HepG2 (cell line): ENCODE data around the gene TTC23L. TPM values are rescaled to one million over a fixed set of nuclear protein-coding genes. Genes with fewer than 3 reads are reported as not detected.
"Not testable (repeated sequence)": the region's sequence is repeated elsewhere in the genome, so short reads cannot be mapped to it uniquely, and the experiment has no call there.

Experiments
- ATAC-seq: fragments of 200-7000 bp; cut with Tn5 transposase; 3 replicates; pipeline ENCODE4 v1.9.1; 2020; ENCODE audit warnings: mild to moderate bottlenecking, moderate library complexity
- BruUV-seq: library from RNA; stranded (reverse); fragments of 400-500 nt; replicated peaks from 2 replicates; lab custom pipeline; 2021; lab: Mats Ljungman, UMichigan
- CTCF ChIA-PET: fragments of 300-600 bp; formaldehyde crosslinking; extraction: SDS; loops from one replicate; lab custom pipeline; 2021; ENCODE audit warnings: low total read pairs, inconsistent platforms, low intra/inter-chr PET ratio; lab: Yijun Ruan, JAX
- POLR2A ChIA-PET: fragments of 350-600 bp; sonication (Branson Sonifier 250); formaldehyde crosslinking; loops from one replicate; lab custom pipeline; 2020; ENCODE audit warnings: antibody characterized with exemption, inconsistent platforms; lab: Yijun Ruan, JAX
- DNase-seq: peaks from one replicate; pipeline ENCODE4 v3.0.0-alpha.2; 2015; ENCODE audit warnings: low spot score
- FAIRE-seq: peaks from 3 replicates; lab custom pipeline; 2011; peaks lifted over from hg19 to GRCh38; lab: Jason Lieb, UNC
- H2AFZ ChIP-seq: one replicate; pipeline ENCODE4 v1.6.1; 2011; ENCODE audit warnings: low read length, inconsistent platforms
- H3K27ac ChIP-seq: fragments of 300-600 bp; 3 replicates; pipeline ENCODE4 v1.8.0; 2011; ENCODE audit warnings: mixed run types, mild to moderate bottlenecking, mixed read lengths, low read length, inconsistent platforms; ENCODE audit not compliant: insufficient read depth; ENCODE audit errors: extremely low read length
- H3K27me3 ChIP-seq, 2 experiments: fragments of 200-600 bp in 1 of 2; 2 replicates in 1 of 2; 3 replicates in 1 of 2; pipeline versions ENCODE4 v1.6.0 to v1.8.0; 2011; ENCODE audit warnings: low read length in 2 of 2, mild to moderate bottlenecking in 2 of 2, moderate library complexity in 2 of 2, inconsistent platforms in 1 of 2; ENCODE audit not compliant: insufficient read depth in 2 of 2, control insufficient read depth in 1 of 2
- H3K36me3 ChIP-seq, 2 experiments: fragments of 200-600 bp in 1 of 2; replicated peaks in 1 of 2; 2 replicates in 1 of 2; 3 replicates in 1 of 2; pipeline versions ENCODE4 v1.5.1 to v1.8.0; 2011; ENCODE audit warnings: low read length in 2 of 2, inconsistent platforms in 1 of 2; ENCODE audit not compliant: insufficient read depth in 2 of 2, control insufficient read depth in 1 of 2
- H3K4me1 ChIP-seq: 2 replicates; pipeline ENCODE4 v1.5.1; 2012; ENCODE audit warnings: low read length, inconsistent platforms; ENCODE audit not compliant: insufficient read depth
- H3K4me2 ChIP-seq: 2 replicates; pipeline ENCODE4 v1.6.0; 2011; ENCODE audit warnings: low read depth, low read length, inconsistent platforms
- H3K4me3 ChIP-seq, 3 experiments: fragments of 200-600 bp in 1 of 3; sonication (generic), shearing (Covaris generic) in 1 of 3; replicated peaks in 1 of 3; 2 replicates each; pipeline ENCODE4 v1.5.1; 2011 to 2016; ENCODE audit warnings: low read length in 3 of 3, inconsistent platforms in 2 of 3, low read depth in 2 of 3, mild to moderate bottlenecking in 2 of 3, control low read depth in 1 of 3, mixed read lengths in 1 of 3; ENCODE audit not compliant: insufficient read depth in 1 of 3
- H3K79me2 ChIP-seq: one replicate; pipeline ENCODE4 v1.6.1; 2011; ENCODE audit warnings: low read length, inconsistent platforms; ENCODE audit not compliant: insufficient read depth
- H3K9ac ChIP-seq: 2 replicates; pipeline ENCODE4 v1.6.0; 2011; ENCODE audit warnings: mild to moderate bottlenecking, low read depth, low read length, inconsistent platforms; ENCODE audit not compliant: insufficient read depth
- H3K9me3 ChIP-seq: 2 replicates; pipeline ENCODE4 v1.5.1; 2012; ENCODE audit warnings: mild to moderate bottlenecking, low read length
- H4K20me1 ChIP-seq: 2 replicates; pipeline ENCODE4 v1.6.0; 2011; ENCODE audit warnings: inconsistent platforms, mild to moderate bottlenecking, low read length, moderate library complexity; ENCODE audit not compliant: insufficient read depth
- CREB1 ChIP-seq, 2 experiments: fragments of 450-650 bp in 1 of 2; IDR thresholded peaks; 2 replicates each; pipeline ENCODE4 v1.6.1; 2016 to 2017; ENCODE audit warnings: control low read depth in 1 of 2, mild to moderate bottlenecking in 1 of 2, missing compliant biosample characterization in 1 of 2, missing genetic modification characterization in 1 of 2
- FOSL2 ChIP-seq: sonication (generic); formaldehyde crosslinking; IDR thresholded peaks from 2 replicates; pipeline ENCODE4 v1.4.0; 2020; ENCODE audit warnings: missing genetic modification reagents
- FOXO1 ChIP-seq: sonication (generic); formaldehyde crosslinking; IDR thresholded peaks from 2 replicates; pipeline ENCODE4 v1.4.0; 2020; ENCODE audit warnings: missing genetic modification reagents
- HNRNPUL1 ChIP-seq: fragments of 200-400 bp; formaldehyde crosslinking; IDR thresholded peaks from 2 replicates; pipeline ENCODE4 v1.6.1; 2017; ENCODE audit warnings: low read depth, mild to moderate bottlenecking, low read length, moderate library complexity
- SOX5 ChIP-seq: IDR thresholded peaks from 2 replicates; pipeline ENCODE4 v1.6.1; 2016; ENCODE audit warnings: borderline replicate concordance
- TSC22D2 ChIP-seq: sonication (generic); formaldehyde crosslinking; IDR thresholded peaks from 2 replicates; pipeline ENCODE4 v1.5.1; 2020; ENCODE audit warnings: missing genetic modification reagents, mild to moderate bottlenecking, borderline replicate concordance
- ZBTB14 ChIP-seq: sonication (generic); formaldehyde crosslinking; IDR thresholded peaks from 2 replicates; pipeline ENCODE4 v1.4.0; 2020; ENCODE audit warnings: missing genetic modification reagents
- ZNF335 ChIP-seq: sonication (generic); formaldehyde crosslinking; IDR thresholded peaks from 2 replicates; pipeline ENCODE4 v1.4.0; 2020; ENCODE audit warnings: missing genetic modification reagents
- ZNF362 ChIP-seq: sonication (generic); formaldehyde crosslinking; IDR thresholded peaks from 2 replicates; pipeline ENCODE4 v1.4.0; 2020; ENCODE audit warnings: missing genetic modification reagents, mild to moderate bottlenecking, borderline replicate concordance
- WGBS: methylation state at CpG from one replicate; pipeline ENCODE4 v1.1.6; 2017; ENCODE audit warnings: low lambda C conversion rate; 5-methylcytosine and 5-hydroxymethylcytosine counted together
- in situ Hi-C: cut with HindIII; loops from 2 replicates; pipeline ENCODE4 v1.10.0; 2017; ENCODE audit warnings: low pct_unique_long_range_greater_than_20kb; ENCODE audit not compliant: extremely low pct_ligation_motif_present
- intact Hi-C: fragments of 100-400 bp; cut with micrococcal nuclease; formaldehyde crosslinking; loops from one replicate; pipeline ENCODE4 v1.10.0; 2022; ENCODE audit not compliant: unreplicated experiment
- polyA plus RNA-seq, 8 experiments: library from polyadenylated mRNA; depleted of rRNA in 3 of 8; stranded (reverse) in 7 of 8; unstranded in 1 of 8; fragments of >200 nt; fragmentation: Illumina TruSeq in 4 of 8; extraction: Trizol in 4 of 8; gene quantifications; 2 replicates each; pipeline versions ENCODE4 v1.2.1 to v1.2.3, GENCODE V29; 2011 to 2016; ENCODE audit warnings: low read depth in 4 of 8, missing spikeins in 1 of 8, mixed read lengths in 1 of 8; ENCODE audit not compliant: insufficient read depth in 1 of 8
- total RNA-seq, 5 experiments: library from RNA; depleted of rRNA; stranded (reverse); fragments of >200 nt; fragmentation: Illumina TruSeq; extraction: Trizol; gene quantifications; 2 replicates each; pipeline ENCODE4 v1.2.3, GENCODE V29; 2016; ENCODE audit warnings: low read depth in 1 of 5
- TF ChIP-seq, protein P1 (sequence below): sonication (generic); formaldehyde crosslinking; conservative IDR thresholded peaks from 2 replicates; pipeline ENCODE4 v1.8.0; 2022; ENCODE audit warnings: missing genetic modification reagents

Gene TTC23L
- total and polyA plus RNA-seq, 2 of the 13 experiments (the other 11 are each of a cell fraction or from before 2014, with no cell fraction given), result 0.37 to 1.4 TPM

GRCh38 chr5:34919077-34919476 lies 80.1 kb downstream of the TTC23L start (continued):
- peak; percentile 87 for TF ChIP-seq ZNF362 (CRISPR knock-in tag)
- TF ChIP-seq SOX5 (CRISPR knock-in tag), result no peak

DNA sequence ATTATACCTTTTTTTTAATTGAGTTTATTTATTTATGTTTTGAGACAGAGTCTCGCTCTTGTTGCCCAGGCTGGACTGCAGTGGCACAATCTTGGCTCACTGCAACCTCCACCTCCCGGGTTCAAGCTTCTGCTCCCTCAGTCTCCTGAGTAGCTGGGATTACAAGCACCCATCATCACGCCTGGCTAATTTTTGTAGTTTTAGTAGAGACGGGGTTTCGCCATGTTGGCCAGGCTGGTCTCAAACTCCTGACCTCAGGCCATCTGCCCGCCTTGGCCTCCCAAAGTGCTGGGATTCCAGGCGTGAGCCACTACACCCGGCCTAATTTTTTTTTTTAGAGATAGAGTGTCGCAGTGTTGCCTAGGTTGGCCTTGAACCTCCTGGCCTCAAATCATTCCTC lies 84.3 kb downstream of the TTC23L start:
- H3K27ac ChIP-seq, H3K4me3 ChIP-seq, intact Hi-C loops, CTCF ChIA-PET, H3K9ac ChIP-seq, H3K4me1 ChIP-seq, H3K27me3 ChIP-seq, BruUV-seq, ATAC-seq, DNase-seq, in situ Hi-C loops, H2AFZ ChIP-seq, FAIRE-seq, H3K9me3 ChIP-seq, H4K20me1 ChIP-seq, H3K4me2 ChIP-seq: not testable (repeated sequence)
- Histone ChIP-seq H3K79me2 (peaks cover 15% of the 10 kb centered on the region), H3K36me3 (peaks cover 10 to 66% of the 10 kb centered on the region in 2 experiments)
- 100% methylated on average over 9 of the region's 9 CpGs for WGBS
- POLR2A ChIA-PET, result interaction anchor here (1.3 kb wide), 1 partner anchor 8 kb away, joined by 6 read pairs; the partner anchor contains the start of genes BRIX1 and RAD1

DNA sequence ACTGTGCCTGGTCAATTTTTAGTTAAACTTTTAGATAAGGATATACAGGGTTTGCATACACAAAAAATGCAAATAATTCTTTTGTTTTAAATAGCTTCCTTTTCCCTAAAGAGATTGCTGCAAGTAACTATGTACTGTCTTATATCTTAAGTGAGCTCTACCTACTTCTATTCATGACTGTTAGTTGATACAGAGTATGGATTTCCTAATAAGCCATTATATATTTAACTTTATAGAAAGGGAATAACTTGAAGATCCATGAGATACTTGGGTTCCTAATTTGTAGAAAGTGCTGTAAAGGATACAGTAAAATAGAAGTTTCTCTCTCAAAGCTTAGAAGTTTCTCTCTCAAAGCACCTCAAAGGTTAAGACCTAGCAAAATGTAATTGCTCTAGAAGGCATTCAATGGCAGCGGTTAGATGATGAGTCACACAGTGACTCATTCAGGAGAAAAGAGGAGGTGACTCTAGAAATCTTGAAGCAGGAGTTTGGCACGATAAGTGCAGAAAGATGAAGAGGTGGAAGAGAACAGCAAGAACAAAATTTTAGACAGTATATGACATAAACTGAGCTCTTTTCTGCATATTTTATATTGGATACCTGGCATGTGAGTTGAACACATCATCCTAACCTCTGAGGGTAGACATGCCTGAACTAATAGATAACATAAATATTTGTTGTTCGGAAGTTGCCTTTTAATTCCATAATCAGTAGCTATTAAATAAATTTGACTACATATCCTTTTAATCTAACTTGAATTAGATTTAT lies 84.9 kb downstream of the TTC23L start:
- in situ Hi-C loops (no loop called here), intact Hi-C loops (no loop called here)
- WGBS, result 90% methylated on average over 3 of the region's 3 CpGs
- H2AFZ ChIP-seq, result no peak overlapping the region
- no peak overlapping the region for H3K4me2 ChIP-seq
- H3K4me1 ChIP-seq, result peaks cover 8% of the 10 kb centered on the region; the same call in 1 of the 2 replicates
- H4K20me1 ChIP-seq, result no peaks in the 10 kb centered on the region
- H3K27me3 ChIP-seq, result no peaks in the 10 kb centered on the region
- ChIA-PET POLR2A (interaction anchor here (1.3 kb wide), 1 partner anchor 8 kb away, joined by 6 read pairs; the partner anchor contains the start of genes BRIX1 and RAD1), CTCF (no interaction called here)
- DNase-seq (no peak), FAIRE-seq (no peak), ATAC-seq (no peak)
- H3K79me2 ChIP-seq, result peaks cover 9% of the 10 kb centered on the region
- BruUV-seq, result no TSS peak
- H3K9me3 ChIP-seq, result no peaks in the 10 kb centered on the region
- H3K27ac ChIP-seq, result no peak overlapping the region
- H3K36me3 ChIP-seq, result peaks cover 10 to 63% of the 10 kb centered on the region in 2 experiments
- no peak overlapping the region for H3K4me3 ChIP-seq
- H3K9ac ChIP-seq, result no peak overlapping the region
- TF ChIP-seq FOXO1, result no peak
- TF ChIP-seq, protein P1, sequence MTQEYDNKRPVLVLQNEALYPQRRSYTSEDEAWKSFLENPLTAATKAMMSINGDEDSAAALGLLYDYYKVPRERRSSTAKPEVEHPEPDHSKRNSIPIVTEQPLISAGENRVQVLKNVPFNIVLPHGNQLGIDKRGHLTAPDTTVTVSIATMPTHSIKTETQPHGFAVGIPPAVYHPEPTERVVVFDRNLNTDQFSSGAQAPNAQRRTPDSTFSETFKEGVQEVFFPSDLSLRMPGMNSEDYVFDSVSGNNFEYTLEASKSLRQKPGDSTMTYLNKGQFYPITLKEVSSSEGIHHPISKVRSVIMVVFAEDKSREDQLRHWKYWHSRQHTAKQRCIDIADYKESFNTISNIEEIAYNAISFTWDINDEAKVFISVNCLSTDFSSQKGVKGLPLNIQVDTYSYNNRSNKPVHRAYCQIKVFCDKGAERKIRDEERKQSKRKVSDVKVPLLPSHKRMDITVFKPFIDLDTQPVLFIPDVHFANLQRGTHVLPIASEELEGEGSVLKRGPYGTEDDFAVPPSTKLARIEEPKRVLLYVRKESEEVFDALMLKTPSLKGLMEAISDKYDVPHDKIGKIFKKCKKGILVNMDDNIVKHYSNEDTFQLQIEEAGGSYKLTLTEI, result no peak
- TF ChIP-seq CREB1 (IDR thresholded peaks at IDR 0.05), result 0 out of 2 replicates have a peak, but pooled peaks have one; percentile 19
- TF ChIP-seq CREB1 (CRISPR knock-in tag; IDR thresholded peaks at IDR 0.05), result no peak
- no peak for TF ChIP-seq ZNF335 (CRISPR knock-in tag)
- peak; percentile 43 for TF ChIP-seq FOSL2 (CRISPR knock-in tag)
- no peak for TF ChIP-seq ZBTB14 (CRISPR knock-in tag)
- TF ChIP-seq TSC22D2 (CRISPR knock-in tag), result no peak
- TF ChIP-seq HNRNPUL1, result no peak
